ENCODE results near the gene DAO. TPM values are rescaled to one million over a fixed set of nuclear protein-coding genes. Genes with fewer than 3 reads are reported as not detected.
"Not testable (repeated sequence)": the region's sequence is repeated elsewhere in the genome, so short reads cannot be mapped to it uniquely, and the experiment has no call there.

Gene DAO
- total RNA-seq: not detected

- ATAC-seq: no peak
Observed at GRCh38 chr12:108879615-108880254, at the start of gene DAO. Gene DAO, plus strand, starts transcription at chr12:108880092. Its CDS starts 4,915 bp downstream, at chr12:108885007.

GRCh38 chr12:108831309-108831991 lies 48.4 kb upstream of the DAO start:
- no peak for ATAC-seq

GRCh38 chr12:108832208-108832607 lies 47.7 kb upstream of the DAO start:
- ATAC-seq: no peak

- ATAC-seq: peak; percentile 45
Observed at GRCh38 chr12:108832730-108833354, 47.0 kb upstream of the DAO start.

- peak; percentile 46 for ATAC-seq
Observed at GRCh38 chr12:108833355-108833733, 46.5 kb upstream of the DAO start.

- ATAC-seq: no peak
Observed at GRCh38 chr12:108833757-108834472, 46.0 kb upstream of the DAO start.

GRCh38 chr12:108835860-108836634 lies 43.8 kb upstream of the DAO start:
- no peak for ATAC-seq

GRCh38 chr12:108837239-108837638 lies 42.7 kb upstream of the DAO start:
- no peak for ATAC-seq

- ATAC-seq: no peak
Observed at GRCh38 chr12:108837680-108838079, 42.2 kb upstream of the DAO start.

- peak; percentile 92 for ATAC-seq
Observed at GRCh38 chr12:108838194-108839017, 41.5 kb upstream of the DAO start.

- no peak for ATAC-seq
Observed at GRCh38 chr12:108839018-108839889, 40.6 kb upstream of the DAO start.

GRCh38 chr12:108839890-108840230 lies 40.0 kb upstream of the DAO start:
- ATAC-seq: no peak

- no peak for ATAC-seq
Observed at GRCh38 chr12:108840605-108841332, 39.1 kb upstream of the DAO start.

GRCh38 chr12:108841825-108842224 lies 38.1 kb upstream of the DAO start:
- not testable (repeated sequence) for ATAC-seq

GRCh38 chr12:108842361-108842760 lies 37.5 kb upstream of the DAO start:
- peak; percentile 82 for ATAC-seq

- ATAC-seq: no peak
Observed at GRCh38 chr12:108843187-108843586, 36.7 kb upstream of the DAO start.

- ATAC-seq: no peak
Observed at GRCh38 chr12:108845696-108846095, 34.2 kb upstream of the DAO start.

GRCh38 chr12:108846290-108846701 lies 33.6 kb upstream of the DAO start:
- ATAC-seq: no peak

- no peak for ATAC-seq
Observed at GRCh38 chr12:108847705-108848104, 32.2 kb upstream of the DAO start.

GRCh38 chr12:108849660-108850059 lies 30.2 kb upstream of the DAO start:
- ATAC-seq: no peak

Measured in esophagus mucosa (tissue), 1 donor.